Stimulated activated naive CD4-positive, alpha-beta T cell (primary cell): ENCODE data around the gene NACC1.
"Not testable (repeated sequence)": the region's sequence is repeated elsewhere in the genome, so short reads cannot be mapped to it uniquely, and the experiment has no call there.

ENCODE experiments used
- DNase-seq, 6 experiments: peaks; one replicate each; lab custom pipeline; 2025; lab: John Stamatoyannopoulos, UW

The NACC1 gene

DNA sequence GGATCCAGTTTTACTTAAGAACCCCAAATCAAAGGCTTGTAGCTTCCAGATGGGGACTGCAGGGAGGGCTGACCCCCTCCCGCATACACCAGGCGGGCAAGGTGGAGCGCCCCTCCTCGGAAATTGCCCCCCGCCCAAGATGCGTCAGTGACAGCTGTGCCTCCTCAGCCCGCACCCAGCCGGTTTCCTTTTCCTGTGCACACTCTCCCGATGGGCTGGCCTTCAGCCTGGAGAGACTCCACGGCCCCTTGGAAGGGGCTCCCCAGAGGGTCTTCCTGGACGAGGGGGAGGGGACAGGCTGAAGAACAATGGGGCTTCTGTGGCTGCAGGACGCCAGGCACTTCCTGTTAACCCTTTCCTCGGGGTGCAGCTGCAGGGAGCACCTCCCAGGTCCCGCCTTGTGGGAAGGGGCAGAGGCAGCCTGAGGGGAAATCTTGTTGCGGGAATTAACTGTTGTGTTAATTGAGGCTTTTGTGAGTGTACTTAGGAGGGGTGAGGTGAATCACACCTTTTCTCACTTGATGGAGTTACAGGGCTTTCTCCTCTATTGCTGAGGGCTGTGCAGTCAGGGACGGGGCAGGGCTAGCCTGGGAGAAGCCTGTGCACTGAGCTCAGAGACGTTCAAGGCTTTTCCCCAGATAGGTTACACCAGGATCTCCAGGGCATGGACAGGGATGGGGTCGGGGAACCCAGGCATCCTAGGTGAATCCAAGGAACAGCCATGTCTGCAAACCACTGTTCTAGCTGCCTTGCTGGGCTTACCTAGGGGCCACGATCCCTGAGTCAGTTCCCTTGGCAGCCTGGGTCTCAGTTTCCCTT is 46.5 kb downstream of the NACC1 start:
- DNase-seq: peak; percentile 14 to 46 (median 36)

- DNase-seq: no peak
Measured at GRCh38 chr19:13165162-13165997, 47.3 kb downstream of the NACC1 start.

- not testable (repeated sequence) for DNase-seq
Measured at GRCh38 chr19:13166151-13166550, 48.1 kb downstream of the NACC1 start.

- DNase-seq: no peak
Measured at GRCh38 chr19:13169769-13170168, 51.7 kb downstream of the NACC1 start.

DNA sequence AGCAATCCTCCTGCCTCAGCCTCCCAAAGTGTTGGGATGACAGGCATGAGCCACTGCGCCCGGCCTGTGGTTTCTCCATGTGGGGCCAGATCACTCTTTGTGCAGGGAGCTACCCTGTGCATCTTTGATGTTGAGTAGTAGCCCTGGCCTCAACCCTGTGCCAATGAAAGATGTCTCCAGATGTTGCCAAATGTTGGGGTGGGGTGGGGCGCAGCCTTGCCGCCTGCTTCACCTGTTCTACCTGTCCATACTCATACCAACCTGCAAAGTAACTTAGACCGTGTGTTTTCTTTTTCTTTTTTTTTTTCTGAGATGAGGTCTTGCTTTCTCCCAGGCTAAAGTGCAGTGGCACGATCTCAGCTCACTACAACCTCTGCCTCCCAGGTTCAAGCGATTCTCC is 53.1 kb downstream of the NACC1 start:
- DNase-seq: no peak

- peak in 5 of 6 experiments; percentile 47 to 66 (median 62) for DNase-seq
Measured at GRCh38 chr19:13172346-13173138, 54.5 kb downstream of the NACC1 start.

- no peak for DNase-seq
Measured at GRCh38 chr19:13173139-13173737, 55.2 kb downstream of the NACC1 start.

GRCh38 chr19:13176345-13176744 is 58.3 kb downstream of the NACC1 start:
- no peak for DNase-seq

DNA sequence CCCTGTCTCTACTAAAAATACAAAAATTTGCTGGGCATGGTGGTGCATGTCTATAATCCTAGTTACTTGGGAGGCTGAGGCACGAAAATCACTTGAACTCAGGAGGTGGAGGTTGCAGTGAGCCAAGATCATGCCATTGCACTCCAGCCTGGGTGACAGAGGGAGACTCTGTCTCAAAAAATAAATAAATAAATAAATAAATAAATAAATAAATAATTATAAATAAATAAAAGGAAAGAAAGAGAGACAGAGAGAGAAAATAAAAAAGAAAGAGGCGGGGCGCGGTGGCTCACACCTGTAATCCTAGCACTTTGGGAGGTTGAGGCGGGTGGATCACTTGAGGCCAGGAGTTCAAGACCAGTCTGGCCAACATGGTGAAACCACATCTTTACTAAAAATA is 59.5 kb downstream of the NACC1 start:
- not testable (repeated sequence) for DNase-seq

GRCh38 chr19:13178291-13178690 is 60.2 kb downstream of the NACC1 start:
- not testable (repeated sequence) for DNase-seq

GRCh38 chr19:13181747-13182388 is 63.8 kb downstream of the NACC1 start:
- no peak for DNase-seq

DNA sequence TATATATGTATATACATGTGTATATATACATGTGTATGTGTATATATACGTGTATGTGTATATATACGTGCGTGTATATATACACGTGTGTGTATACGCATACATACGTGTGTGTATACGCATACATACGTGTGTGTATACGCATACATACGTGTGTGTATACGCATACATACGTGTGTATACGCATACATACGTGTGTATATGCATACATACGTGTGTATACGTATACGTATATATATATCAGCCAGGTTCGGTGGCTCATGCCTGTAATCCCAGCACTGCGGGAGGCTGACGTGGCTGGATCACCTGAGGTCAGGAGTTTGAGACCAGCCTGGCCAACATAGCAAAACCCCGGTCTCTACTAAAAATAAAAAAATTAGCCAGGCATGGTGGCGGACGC is 66.9 kb downstream of the NACC1 start:
- DNase-seq: not testable (repeated sequence)

DNA sequence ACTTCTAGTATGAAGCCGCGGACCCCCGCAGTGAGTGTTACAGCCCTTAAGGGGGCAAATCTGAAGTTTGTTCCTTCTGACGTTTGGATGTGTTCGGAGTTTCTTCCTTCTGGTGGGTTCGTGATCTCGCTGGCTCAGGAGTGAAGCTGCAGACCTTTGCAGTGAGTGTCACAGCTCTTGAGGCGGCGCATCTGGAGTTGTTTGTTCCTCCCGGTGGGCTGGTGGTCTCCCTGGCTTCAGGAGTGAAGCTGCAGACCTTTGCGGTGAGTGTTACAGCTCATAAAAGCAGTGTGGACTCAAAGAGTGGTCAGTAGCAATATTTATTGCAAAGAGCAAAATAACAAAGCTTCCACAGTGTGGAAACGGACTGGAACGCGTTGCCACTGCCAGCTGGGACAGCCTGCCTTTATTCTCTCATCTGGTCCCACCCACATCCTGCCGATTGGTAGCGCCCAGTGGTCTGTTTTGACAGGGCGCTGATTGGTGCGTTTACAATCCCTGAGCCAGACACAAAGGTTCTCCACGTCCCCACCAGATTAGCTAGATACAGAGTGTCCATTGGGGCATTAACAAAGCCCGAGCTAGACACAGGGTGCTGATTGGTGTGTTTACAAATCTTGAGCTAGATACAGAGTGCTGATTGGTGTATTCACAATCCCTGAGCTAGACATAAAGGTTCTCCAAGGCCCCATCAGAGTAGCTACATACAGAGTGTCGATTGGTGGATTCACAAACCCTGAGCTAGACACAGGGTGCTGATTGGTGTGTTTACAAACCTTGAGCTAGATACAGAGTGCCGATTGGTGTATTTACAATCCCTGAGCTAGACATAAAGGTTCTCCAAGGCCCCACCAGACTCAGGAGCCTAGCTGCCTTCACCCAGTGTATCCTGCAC is 67.9 kb downstream of the NACC1 start:
- not testable (repeated sequence) for DNase-seq

DNA sequence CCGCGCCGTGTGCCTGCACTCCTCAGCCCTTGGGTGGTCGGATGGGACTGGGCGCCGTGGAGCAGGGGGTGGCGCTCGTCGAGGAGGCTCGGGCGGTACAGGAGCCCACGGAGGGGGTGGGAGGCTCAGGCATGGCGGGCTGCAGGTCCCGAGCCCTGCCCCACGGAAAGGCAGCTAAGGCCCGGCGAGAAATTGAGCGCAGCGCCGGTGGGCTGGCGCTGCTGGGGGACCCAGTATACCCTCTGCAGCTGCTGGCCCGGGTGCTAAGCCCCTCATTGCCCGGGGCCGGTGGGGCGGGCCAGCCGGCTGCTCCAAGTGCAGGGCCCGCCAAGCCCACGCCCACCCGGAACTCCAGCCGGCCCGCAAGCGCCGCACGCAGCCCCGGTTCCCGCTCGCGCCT is 68.6 kb downstream of the NACC1 start:
- not testable (repeated sequence) for DNase-seq

GRCh38 chr19:13187419-13187818 is 69.4 kb downstream of the NACC1 start:
- no peak for DNase-seq

DNA sequence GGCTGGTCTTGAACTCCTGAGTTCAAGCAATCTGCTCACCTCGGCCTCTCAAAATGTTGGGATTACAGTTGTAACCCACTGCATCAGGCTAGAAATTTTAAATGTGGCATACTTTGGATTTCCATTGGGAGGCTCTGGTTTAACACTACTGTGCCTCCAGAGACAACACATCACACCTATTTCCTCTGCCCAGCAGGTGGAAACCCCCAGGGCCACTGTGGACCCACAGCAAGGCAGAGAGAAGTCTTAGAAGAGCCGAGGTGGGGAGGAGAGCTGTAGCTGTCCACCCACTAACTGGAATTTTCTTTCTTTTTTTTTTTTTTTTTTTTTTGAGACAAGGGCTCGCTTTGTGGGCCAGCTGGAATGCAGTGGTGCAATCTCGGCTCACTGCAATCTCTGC is 71.5 kb downstream of the NACC1 start:
- no peak for DNase-seq
